Keratinocyte (primary cell): ENCODE results near the gene ANXA5. TPM values are rescaled to one million over a fixed set of nuclear protein-coding genes. Genes with fewer than 3 reads are reported as not detected.

ENCODE experiments used
- DNase-seq: peaks from one replicate; pipeline ENCODE4 v3.0.0-alpha.2; 2011; ENCODE audit warnings: low read depth, missing footprints, low spot score
- FAIRE-seq: peaks from 2 replicates; lab custom pipeline; 2011; peaks lifted over from hg19 to GRCh38; lab: Jason Lieb, UNC
- H2AFZ ChIP-seq: 2 replicates; pipeline ENCODE4 v1.6.0; 2012; ENCODE audit warnings: low read length, control low read depth, inconsistent platforms; ENCODE audit not compliant: control insufficient read depth
- H3K27ac ChIP-seq: 2 replicates; pipeline ENCODE4 v1.5.1; 2011; ENCODE audit warnings: low read length; ENCODE audit not compliant: control insufficient read depth, insufficient read depth
- H3K27me3 ChIP-seq: 3 replicates; pipeline ENCODE4 v1.6.0; 2011; ENCODE audit warnings: low read length; ENCODE audit not compliant: control insufficient read depth, insufficient read depth; ENCODE audit errors: extremely low read depth
- H3K36me3 ChIP-seq, 2 experiments: 2 replicates in 1 of 2; 3 replicates in 1 of 2; pipeline ENCODE4 v1.5.1; 2011; ENCODE audit warnings: low read length in 2 of 2, mild to moderate bottlenecking in 1 of 2; ENCODE audit not compliant: control insufficient read depth in 2 of 2, insufficient read depth in 2 of 2; ENCODE audit errors: extremely low read depth in 1 of 2
- H3K4me1 ChIP-seq: 3 replicates; pipeline ENCODE4 v1.5.1; 2011; ENCODE audit warnings: low read length; ENCODE audit not compliant: control insufficient read depth, insufficient read depth; ENCODE audit errors: extremely low read depth
- H3K4me2 ChIP-seq: 3 replicates; pipeline ENCODE4 v1.6.0; 2011; ENCODE audit warnings: low read depth, low read length; ENCODE audit not compliant: control insufficient read depth, insufficient read depth; ENCODE audit errors: extremely low read depth
- H3K4me3 ChIP-seq, 3 experiments: fragments of 200-600 bp in 1 of 3; sonication (generic) in 1 of 3; 2 replicates in 2 of 3; 3 replicates in 1 of 3; pipeline ENCODE4 v1.5.1; 2011 to 2016; ENCODE audit warnings: low read length in 3 of 3, mild to moderate bottlenecking in 3 of 3, control low read depth in 2 of 3, inconsistent platforms in 1 of 3, low read depth in 1 of 3, mixed read lengths in 1 of 3, mixed run types in 1 of 3, moderate library complexity in 1 of 3; ENCODE audit not compliant: control insufficient read depth in 2 of 3, insufficient read depth in 2 of 3; ENCODE audit errors: extremely low read depth in 1 of 3
- H3K79me2 ChIP-seq: 2 replicates; pipeline ENCODE4 v1.6.0; 2012; ENCODE audit warnings: low read length; ENCODE audit not compliant: control insufficient read depth, insufficient read depth
- H3K9ac ChIP-seq: 3 replicates; pipeline ENCODE4 v1.6.0; 2011; ENCODE audit warnings: low read length; ENCODE audit not compliant: control insufficient read depth, insufficient read depth; ENCODE audit errors: extremely low read depth
- H3K9me1 ChIP-seq: 3 replicates; pipeline ENCODE4 v1.6.0; 2011; ENCODE audit warnings: low read length; ENCODE audit not compliant: control insufficient read depth, insufficient read depth; ENCODE audit errors: extremely low read depth
- H3K9me3 ChIP-seq: 2 replicates; pipeline ENCODE4 v1.5.1; 2012; ENCODE audit warnings: low read depth, low read length; ENCODE audit not compliant: control insufficient read depth
- H4K20me1 ChIP-seq: 3 replicates; pipeline ENCODE4 v1.6.0; 2011; ENCODE audit warnings: low read length; ENCODE audit not compliant: control insufficient read depth, insufficient read depth; ENCODE audit errors: extremely low read depth
- CTCF ChIP-seq, 3 experiments: IDR thresholded peaks in 1 of 3; conservative IDR thresholded peaks in 1 of 3; optimal IDR thresholded peaks in 1 of 3; 2 replicates in 2 of 3; 3 replicates in 1 of 3; pipeline versions ENCODE3 to v1.5.1; 2011; ENCODE audit warnings: low read length in 3 of 3, mild to moderate bottlenecking in 3 of 3, moderate library complexity in 2 of 3, control low read depth in 1 of 3, inconsistent platforms in 1 of 3; ENCODE audit not compliant: insufficient read depth in 2 of 3; ENCODE audit errors: extremely low read depth in 1 of 3
- EZH2 ChIP-seq: IDR thresholded peaks from one replicate; pipeline ENCODE4 v1.6.1; 2012; ENCODE audit warnings: inconsistent platforms, mild to moderate bottlenecking, low read length, moderate library complexity
- dilution Hi-C: fragments of 300-500 bp; cut with MboI; formaldehyde crosslinking; loops from one replicate; pipeline ENCODE4 v1.7.0; 2020; ENCODE audit warnings: low sequenced_read_pairs; ENCODE audit not compliant: extremely low pct_ligation_motif_present
- polyA plus RNA-seq, 5 experiments: library from polyadenylated mRNA; depleted of rRNA in 3 of 5; stranded (reverse) in 3 of 5; stranded (forward) in 1 of 5; unstranded in 1 of 5; fragments of >200 nt; gene quantifications; 1 replicate in 1 of 5; 2 replicates in 3 of 5; 3 replicates in 1 of 5; pipeline versions ENCODE4 v1.2.1 to v1.2.3, GENCODE V29; 2011 to 2012; ENCODE audit warnings: missing spikeins in 2 of 5, low read depth in 1 of 5, low replicate concordance in 1 of 5

The ANXA5 gene
- polyA plus RNA-seq, 1 donor (not counting 4 experiments of a cell fraction or from before 2014, with no cell fraction given) = 512 TPM

GRCh38 chr4:121693450-121693849 lies 3.3 kb downstream of the ANXA5 start:
- no peak for TF ChIP-seq CTCF (optimal IDR thresholded peaks at IDR 0.05 in 1 of 3, IDR thresholded peaks at IDR 0.05 in 1 of 3, conservative IDR thresholded peaks at IDR 0.05 in 1 of 3; ENCODE audit: extremely low read depth in 1 of 3, insufficient read depth in 2 of 3, low read length in 3 of 3)
- no peak for TF ChIP-seq EZH2
- Histone ChIP-seq H4K20me1 (peaks cover 4% of the 10 kb centered on the region), H3K79me2 (peaks cover 62% of the 10 kb centered on the region), H3K9me3 (no peaks in the 10 kb centered on the region), H3K27ac (no peak overlapping the region), H3K9me1 (peaks cover 4% of the 10 kb centered on the region), H3K36me3 (peaks cover 2 to 21% of the 10 kb centered on the region in 2 experiments), H3K27me3 (no peaks in the 10 kb centered on the region), H3K4me1 (peaks cover 44% of the 10 kb centered on the region), H3K4me3 (peak overlapping the region in 2 of 3 experiments; percentile 11 to 14), H3K4me2 (peak overlapping the region; percentile 22), H2AFZ (no peak overlapping the region), H3K9ac (no peak overlapping the region)
- no peak for FAIRE-seq
- DNase-seq = no peak
- dilution Hi-C loops = no loop called here

GRCh38 chr4:121692261-121692660 lies 4.5 kb downstream of the ANXA5 start:
- no peak for FAIRE-seq
- H3K9me3 ChIP-seq = no peaks in the 10 kb centered on the region
- no peak for DNase-seq
- peaks cover 73% of the 10 kb centered on the region for H3K79me2 ChIP-seq
- H3K27ac ChIP-seq = no peak overlapping the region
- H3K9me1 ChIP-seq = peaks cover 4% of the 10 kb centered on the region
- peak overlapping the region; percentile 88 for H3K4me2 ChIP-seq
- H3K27me3 ChIP-seq = no peaks in the 10 kb centered on the region
- peaks cover 4% of the 10 kb centered on the region for H4K20me1 ChIP-seq
- no peak for TF ChIP-seq EZH2
- TF ChIP-seq CTCF (optimal IDR thresholded peaks at IDR 0.05 in 1 of 3, IDR thresholded peaks at IDR 0.05 in 1 of 3, conservative IDR thresholded peaks at IDR 0.05 in 1 of 3; ENCODE audit: extremely low read depth in 1 of 3, insufficient read depth in 2 of 3, low read length in 3 of 3) = no peak
- peaks cover 44% of the 10 kb centered on the region for H3K4me1 ChIP-seq
- H3K36me3 ChIP-seq = peaks cover 6 to 25% of the 10 kb centered on the region in 2 experiments
- dilution Hi-C loops = no loop called here
- H2AFZ ChIP-seq = no peak overlapping the region
- no peak overlapping the region for H3K9ac ChIP-seq
- no peak overlapping the region for H3K4me3 ChIP-seq
